ENCODE data around the gene KEL.

DNA sequence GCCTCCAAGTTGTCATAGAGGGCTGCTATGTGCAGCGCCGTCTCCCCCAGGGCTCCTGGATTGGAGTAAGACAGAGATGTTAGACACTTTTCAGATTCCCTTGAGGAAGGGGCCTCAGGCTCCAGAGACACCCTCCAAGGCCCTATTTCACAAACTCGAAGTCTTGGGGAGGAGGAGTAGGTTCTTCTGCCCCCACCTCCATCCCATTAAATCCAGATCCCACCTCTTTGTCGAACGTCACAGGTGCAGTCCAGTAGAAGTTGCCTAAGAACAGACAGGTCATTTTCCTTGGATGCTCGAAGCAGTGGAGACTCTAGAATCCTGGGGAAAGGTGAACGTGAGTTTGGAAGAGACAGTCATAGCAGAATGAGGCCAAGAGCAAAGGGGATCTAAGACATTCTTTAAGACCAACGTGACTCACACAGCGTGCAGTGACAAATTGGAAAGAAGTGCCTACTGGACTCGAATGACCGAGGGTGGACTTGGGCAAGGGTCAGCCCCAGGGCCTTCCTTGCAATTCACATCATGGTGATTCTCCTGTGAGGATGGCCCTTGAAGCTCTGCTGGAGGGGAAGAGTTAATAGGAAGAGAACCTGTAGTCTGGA is 31.9 kb downstream of the KEL start:
- TF ChIP-seq, protein P1, sequence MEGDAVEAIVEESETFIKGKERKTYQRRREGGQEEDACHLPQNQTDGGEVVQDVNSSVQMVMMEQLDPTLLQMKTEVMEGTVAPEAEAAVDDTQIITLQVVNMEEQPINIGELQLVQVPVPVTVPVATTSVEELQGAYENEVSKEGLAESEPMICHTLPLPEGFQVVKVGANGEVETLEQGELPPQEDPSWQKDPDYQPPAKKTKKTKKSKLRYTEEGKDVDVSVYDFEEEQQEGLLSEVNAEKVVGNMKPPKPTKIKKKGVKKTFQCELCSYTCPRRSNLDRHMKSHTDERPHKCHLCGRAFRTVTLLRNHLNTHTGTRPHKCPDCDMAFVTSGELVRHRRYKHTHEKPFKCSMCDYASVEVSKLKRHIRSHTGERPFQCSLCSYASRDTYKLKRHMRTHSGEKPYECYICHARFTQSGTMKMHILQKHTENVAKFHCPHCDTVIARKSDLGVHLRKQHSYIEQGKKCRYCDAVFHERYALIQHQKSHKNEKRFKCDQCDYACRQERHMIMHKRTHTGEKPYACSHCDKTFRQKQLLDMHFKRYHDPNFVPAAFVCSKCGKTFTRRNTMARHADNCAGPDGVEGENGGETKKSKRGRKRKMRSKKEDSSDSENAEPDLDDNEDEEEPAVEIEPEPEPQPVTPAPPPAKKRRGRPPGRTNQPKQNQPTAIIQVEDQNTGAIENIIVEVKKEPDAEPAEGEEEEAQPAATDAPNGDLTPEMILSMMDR (IDR thresholded peaks at IDR 0.05) = no peak
- TF ChIP-seq POLR2AphosphoS5 (IDR thresholded peaks at IDR 0.05) = no peak
- TF ChIP-seq POLR2A (IDR thresholded peaks at IDR 0.05) = no peak
- TF ChIP-seq EP300 (IDR thresholded peaks at IDR 0.05) = no peak

Measured in upper lobe of left lung (tissue), 4 donors.